ENCODE results near the gene HNRNPA1. TPM values are rescaled to one million over a fixed set of nuclear protein-coding genes. Genes with fewer than 3 reads are reported as not detected.
"Not testable (repeated sequence)": the region's sequence is repeated elsewhere in the genome, so short reads cannot be mapped to it uniquely, and the experiment has no call there.

The HNRNPA1 gene
- total RNA-seq, 1 donor from 2014 or later = 389 TPM

- DNase-seq (no peak), ATAC-seq (ENCODE audit: poor library complexity) (no peak)
- intact Hi-C loops (cut with DNase I) = no loop called here
Observed at GRCh38 chr12:54270345-54270744, 10.2 kb upstream of the HNRNPA1 start.

- intact Hi-C loops (cut with DNase I) = no loop called here
- no peak for DNase-seq
- no peak for ATAC-seq (ENCODE audit: poor library complexity)
Observed at GRCh38 chr12:54272214-54272613, 8.3 kb upstream of the HNRNPA1 start.

- ATAC-seq (ENCODE audit: poor library complexity) (peak; percentile 32), DNase-seq (no peak)
- intact Hi-C loops (cut with DNase I) = no loop called here
Observed at GRCh38 chr12:54273981-54274380, 6.5 kb upstream of the HNRNPA1 start.

GRCh38 chr12:54276368-54276767 is 4.2 kb upstream of the HNRNPA1 start:
- intact Hi-C loops (cut with DNase I) = loop anchor here (5.0 kb wide), 1 partner anchor 54 kb away; no protein-coding TSS in a partner anchor
- ATAC-seq (ENCODE audit: poor library complexity) = no peak
- no peak for DNase-seq

- ATAC-seq (ENCODE audit: poor library complexity) (no peak), DNase-seq (no peak)
- intact Hi-C loops (cut with DNase I) = loop anchor here (5.0 kb wide), 1 partner anchor 56 kb away; no protein-coding TSS in a partner anchor
Observed at GRCh38 chr12:54277823-54278276, 2.7 kb upstream of the HNRNPA1 start.

- intact Hi-C loops (cut with DNase I) = loop anchor here (5.0 kb wide), 1 partner anchor 57 kb away; no protein-coding TSS in a partner anchor
- ATAC-seq (ENCODE audit: poor library complexity) = no peak
Observed at GRCh38 chr12:54279227-54279631, 1.3 kb upstream of the HNRNPA1 start.

GRCh38 chr12:54279632-54280467 is 676 bp upstream of the HNRNPA1 start, which contains the start of gene CBX5:
TSS of gene CBX5 (minus strand) at chr12:54280122. CDS start at chr12:54257650, 22,472 bp downstream.
- ATAC-seq (ENCODE audit: poor library complexity) = peak; percentile 88
- DNase-seq = peak; percentile 99
- intact Hi-C loops (cut with DNase I) = loop anchor here (5.0 kb wide), 1 partner anchor 58 kb away; no protein-coding TSS in a partner anchor

More at GRCh38 chr12:54279227-54279631, 1.3 kb upstream of the HNRNPA1 start:
- no peak for DNase-seq

- intact Hi-C loops (cut with DNase I); DNase-seq; ATAC-seq (ENCODE audit: poor library complexity): not testable (repeated sequence)
Observed at GRCh38 chr12:54281261-54281638, 724 bp downstream of the HNRNPA1 start.

GRCh38 chr12:54281694-54282093 is 1.2 kb downstream of the HNRNPA1 start:
- intact Hi-C loops (cut with DNase I); ATAC-seq (ENCODE audit: poor library complexity): not testable (repeated sequence)

GRCh38 chr12:54282949-54283593 is 2.5 kb downstream of the HNRNPA1 start:
- DNase-seq (no peak), ATAC-seq (ENCODE audit: poor library complexity) (no peak)
- intact Hi-C loops (cut with DNase I) = no loop called here

More at GRCh38 chr12:54281694-54282093, 1.2 kb downstream of the HNRNPA1 start:
- DNase-seq = not testable (repeated sequence)

GRCh38 chr12:54284070-54284780 is 3.7 kb downstream of the HNRNPA1 start:
- DNase-seq; intact Hi-C loops (cut with DNase I); ATAC-seq (ENCODE audit: poor library complexity): not testable (repeated sequence)

- intact Hi-C loops (cut with DNase I) = no loop called here
- ATAC-seq (ENCODE audit: poor library complexity) = no peak
- no peak for DNase-seq
Observed at GRCh38 chr12:54285150-54286041, 4.9 kb downstream of the HNRNPA1 start.

GRCh38 chr12:54286042-54287030 is 5.8 kb downstream of the HNRNPA1 start:
- ATAC-seq (ENCODE audit: poor library complexity) (peak; percentile 52), DNase-seq (no peak)
- intact Hi-C loops (cut with DNase I) = no loop called here

- intact Hi-C loops (cut with DNase I) = no loop called here
Observed at GRCh38 chr12:54287261-54288157, 7.0 kb downstream of the HNRNPA1 start.

GRCh38 chr12:54292083-54292930 is 11.8 kb downstream of the HNRNPA1 start:
- DNase-seq = no peak
- no peak for ATAC-seq (ENCODE audit: poor library complexity)
- intact Hi-C loops (cut with DNase I) = loop anchor here (5.0 kb wide), 1 partner anchor 65 kb away; no protein-coding TSS in a partner anchor

More at GRCh38 chr12:54287261-54288157, 7.0 kb downstream of the HNRNPA1 start:
- DNase-seq (no peak), ATAC-seq (ENCODE audit: poor library complexity) (no peak)

All from Right ventricle myocardium superior (tissue), 1 donor.